Thymus (tissue), 2 donors: ENCODE data around the gene OR4K5. TPM values are rescaled to one million over a fixed set of nuclear protein-coding genes. Genes with fewer than 3 reads are reported as not detected.

Experiments
- polyA plus RNA-seq: library from polyadenylated mRNA; stranded (reverse); fragments of 200-250 nt; gene quantifications from one replicate; pipeline ENCODE4 v1.2.3, GENCODE V29; 2013
- total RNA-seq: library from RNA; stranded (reverse); fragments of 120-200 nt; gene quantifications from one replicate; pipeline ENCODE4 v1.2.4, GENCODE V29; 2013
- donor health status: healthy.

OR4K5 gene
- total and polyA plus RNA-seq, 2 donors: not detected

Other genes starting within 250 kb of the OR4K5 start
- not detected for gene OR11H2, start 206.7 kb upstream of the OR4K5 start, total RNA-seq
- not detected for gene OR11H2, start 206.7 kb upstream of the OR4K5 start, polyA plus RNA-seq
- gene OR4Q3, start 177.0 kb upstream of the OR4K5 start, total RNA-seq: not detected
- gene OR4Q3, start 177.0 kb upstream of the OR4K5 start, polyA plus RNA-seq: not detected
- gene OR4M1, start 147.1 kb upstream of the OR4K5 start, total RNA-seq: not detected
- gene OR4M1, start 147.1 kb upstream of the OR4K5 start, polyA plus RNA-seq: not detected
- gene OR4N2, start 116.8 kb upstream of the OR4K5 start, total RNA-seq: not detected
- gene OR4N2, start 116.8 kb upstream of the OR4K5 start, polyA plus RNA-seq: 0.07 TPM
- gene OR4K2, start 45.5 kb upstream of the OR4K5 start, total RNA-seq: not detected
- gene OR4K2, start 45.5 kb upstream of the OR4K5 start, polyA plus RNA-seq: under 0.01 TPM
- gene OR4K1, start 10.3 kb downstream of the OR4K5 start, total RNA-seq: not detected
- gene OR4K1, start 10.3 kb downstream of the OR4K5 start, polyA plus RNA-seq: 0.02 TPM
- not detected for gene OR4K15, start 55.0 kb downstream of the OR4K5 start, total RNA-seq
- not detected for gene OR4K15, start 55.0 kb downstream of the OR4K5 start, polyA plus RNA-seq
- gene OR4Q2, start 81.6 kb downstream of the OR4K5 start, total RNA-seq: not detected
- not detected for gene OR4Q2, start 81.6 kb downstream of the OR4K5 start, polyA plus RNA-seq
- not detected for gene OR4K14, start 98.7 kb downstream of the OR4K5 start, total RNA-seq
- gene OR4K14, start 98.7 kb downstream of the OR4K5 start, polyA plus RNA-seq: not detected
- gene OR4K13, start 115.4 kb downstream of the OR4K5 start, total RNA-seq: not detected
- gene OR4K13, start 115.4 kb downstream of the OR4K5 start, polyA plus RNA-seq: not detected
- not detected for gene OR4L1, start 139.4 kb downstream of the OR4K5 start, total RNA-seq
- not detected for gene OR4L1, start 139.4 kb downstream of the OR4K5 start, polyA plus RNA-seq
- not detected for gene OR4K17, start 190.1 kb downstream of the OR4K5 start, total RNA-seq
- under 0.01 TPM for gene OR4K17, start 190.1 kb downstream of the OR4K5 start, polyA plus RNA-seq
- not detected for gene OR4N5, start 218.2 kb downstream of the OR4K5 start, total RNA-seq
- gene OR4N5, start 218.2 kb downstream of the OR4K5 start, polyA plus RNA-seq: under 0.01 TPM